HepG2 (cell line): Measurements from ENCODE around the gene CYB5D1.

ENCODE experiments used
- KLF16 ChIP-seq, 2 experiments: sonication (generic) in 1 of 2; formaldehyde crosslinking in 1 of 2; IDR thresholded peaks; 2 replicates each; pipeline versions ENCODE4 v1.6.1 to v1.8.0; 2016 to 2023; ENCODE audit warnings: missing genetic modification reagents in 2 of 2, missing compliant biosample characterization in 1 of 2
- MAFK ChIP-seq, 2 experiments: IDR thresholded peaks in 1 of 2; conservative IDR thresholded peaks in 1 of 2; 2 replicates each; pipeline ENCODE4 v1.6.1; 2011; ENCODE audit warnings: improper control_type of control experiment in 2 of 2, low read length in 2 of 2
- PAWR ChIP-seq: sonication (generic); formaldehyde crosslinking; IDR thresholded peaks from 2 replicates; pipeline ENCODE4 v1.4.0; 2020; ENCODE audit warnings: missing genetic modification reagents, mild to moderate bottlenecking, borderline replicate concordance
- SMAD3 ChIP-seq: sonication (generic); formaldehyde crosslinking; IDR thresholded peaks from 2 replicates; pipeline ENCODE4 v1.4.0; 2020; ENCODE audit warnings: missing genetic modification reagents
- SP2 ChIP-seq: sonication (generic); formaldehyde crosslinking; IDR thresholded peaks from 2 replicates; pipeline ENCODE4 v1.5.1; 2020; ENCODE audit warnings: mild to moderate bottlenecking, missing genetic modification reagents
- YEATS4 ChIP-seq: sonication (generic); formaldehyde crosslinking; IDR thresholded peaks from 2 replicates; pipeline ENCODE4 v1.4.0; 2020; ENCODE audit warnings: missing genetic modification reagents, borderline replicate concordance
- ZC3H4 ChIP-seq: sonication (generic); formaldehyde crosslinking; IDR thresholded peaks from 2 replicates; pipeline ENCODE4 v1.4.0; 2020; ENCODE audit warnings: missing genetic modification reagents, borderline replicate concordance
- ZFP41 ChIP-seq: sonication (generic); formaldehyde crosslinking; IDR thresholded peaks from 2 replicates; pipeline ENCODE4 v1.4.0; 2020; ENCODE audit warnings: mild to moderate bottlenecking, missing genetic modification reagents, borderline replicate concordance
- ZMYM4 ChIP-seq: sonication (generic); formaldehyde crosslinking; IDR thresholded peaks from 2 replicates; pipeline ENCODE4 v1.8.1; 2023; ENCODE audit warnings: mild to moderate bottlenecking, missing genetic modification reagents
- ZNF274 ChIP-seq: sonication (generic); formaldehyde crosslinking; IDR thresholded peaks from 2 replicates; pipeline ENCODE4 v1.5.1; 2020; ENCODE audit warnings: mild to moderate bottlenecking, missing genetic modification reagents
- ZNF580 ChIP-seq: IDR thresholded peaks from 2 replicates; pipeline ENCODE4 v1.6.1; 2016; ENCODE audit warnings: low read depth, borderline replicate concordance
- TF ChIP-seq, protein P1 (sequence below): sonication (generic); formaldehyde crosslinking; IDR thresholded peaks from 2 replicates; pipeline ENCODE4 v1.4.0; 2020; ENCODE audit warnings: missing genetic modification reagents, borderline replicate concordance
- TF ChIP-seq, protein P2 (sequence below): sonication (generic); formaldehyde crosslinking; IDR thresholded peaks from 2 replicates; pipeline ENCODE4 v1.5.0; 2020; ENCODE audit warnings: mild to moderate bottlenecking, missing genetic modification reagents, moderate library complexity

- TF ChIP-seq ZC3H4 (CRISPR knock-in tag): no peak
- TF ChIP-seq, protein P1, sequence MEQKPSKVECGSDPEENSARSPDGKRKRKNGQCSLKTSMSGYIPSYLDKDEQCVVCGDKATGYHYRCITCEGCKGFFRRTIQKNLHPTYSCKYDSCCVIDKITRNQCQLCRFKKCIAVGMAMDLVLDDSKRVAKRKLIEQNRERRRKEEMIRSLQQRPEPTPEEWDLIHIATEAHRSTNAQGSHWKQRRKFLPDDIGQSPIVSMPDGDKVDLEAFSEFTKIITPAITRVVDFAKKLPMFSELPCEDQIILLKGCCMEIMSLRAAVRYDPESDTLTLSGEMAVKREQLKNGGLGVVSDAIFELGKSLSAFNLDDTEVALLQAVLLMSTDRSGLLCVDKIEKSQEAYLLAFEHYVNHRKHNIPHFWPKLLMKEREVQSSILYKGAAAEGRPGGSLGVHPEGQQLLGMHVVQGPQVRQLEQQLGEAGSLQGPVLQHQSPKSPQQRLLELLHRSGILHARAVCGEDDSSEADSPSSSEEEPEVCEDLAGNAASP (CRISPR knock-in tag): no peak
- TF ChIP-seq, protein P2, sequence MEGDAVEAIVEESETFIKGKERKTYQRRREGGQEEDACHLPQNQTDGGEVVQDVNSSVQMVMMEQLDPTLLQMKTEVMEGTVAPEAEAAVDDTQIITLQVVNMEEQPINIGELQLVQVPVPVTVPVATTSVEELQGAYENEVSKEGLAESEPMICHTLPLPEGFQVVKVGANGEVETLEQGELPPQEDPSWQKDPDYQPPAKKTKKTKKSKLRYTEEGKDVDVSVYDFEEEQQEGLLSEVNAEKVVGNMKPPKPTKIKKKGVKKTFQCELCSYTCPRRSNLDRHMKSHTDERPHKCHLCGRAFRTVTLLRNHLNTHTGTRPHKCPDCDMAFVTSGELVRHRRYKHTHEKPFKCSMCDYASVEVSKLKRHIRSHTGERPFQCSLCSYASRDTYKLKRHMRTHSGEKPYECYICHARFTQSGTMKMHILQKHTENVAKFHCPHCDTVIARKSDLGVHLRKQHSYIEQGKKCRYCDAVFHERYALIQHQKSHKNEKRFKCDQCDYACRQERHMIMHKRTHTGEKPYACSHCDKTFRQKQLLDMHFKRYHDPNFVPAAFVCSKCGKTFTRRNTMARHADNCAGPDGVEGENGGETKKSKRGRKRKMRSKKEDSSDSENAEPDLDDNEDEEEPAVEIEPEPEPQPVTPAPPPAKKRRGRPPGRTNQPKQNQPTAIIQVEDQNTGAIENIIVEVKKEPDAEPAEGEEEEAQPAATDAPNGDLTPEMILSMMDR (CRISPR knock-in tag): no peak
- no peak for TF ChIP-seq PAWR (CRISPR knock-in tag)
- no peak for TF ChIP-seq YEATS4 (CRISPR knock-in tag)
- TF ChIP-seq ZFP41 (CRISPR knock-in tag): no peak
- no peak for TF ChIP-seq KLF16 (CRISPR knock-in tag; IDR thresholded peaks at IDR 0.05)
- TF ChIP-seq ZNF274 (CRISPR knock-in tag): no peak
- TF ChIP-seq ZNF580 (CRISPR knock-in tag): no peak
- no peak for TF ChIP-seq ZMYM4 (CRISPR knock-in tag)
- no peak for TF ChIP-seq SP2 (CRISPR knock-in tag)
- no peak for TF ChIP-seq SMAD3 (CRISPR knock-in tag)
- TF ChIP-seq MAFK (conservative IDR thresholded peaks at IDR 0.05 in 1 of 2, IDR thresholded peaks at IDR 0.05 in 1 of 2; ENCODE audit: low read length in 2 of 2): no peak
Observed at GRCh38 chr17:7840875-7841274, 16.9 kb upstream of the CYB5D1 start.
